IMR-90 (cell line): ENCODE measurements around the gene NTPCR. TPM values are rescaled to one million over a fixed set of nuclear protein-coding genes. Genes with fewer than 3 reads are reported as not detected.

Experiments used
- ATAC-seq: fragments of 200-7000 bp; cut with Tn5 transposase; 2 replicates; pipeline ENCODE4 v1.9.1; 2020; ENCODE audit warnings: low read depth, mild to moderate bottlenecking, moderate library complexity
- BruUV-seq: library from RNA; stranded (reverse); fragments of 400-500 nt; replicated peaks from 2 replicates; lab custom pipeline; 2021; lab: Mats Ljungman, UMichigan
- CTCF ChIA-PET: fragments of 300-600 bp; formaldehyde crosslinking; extraction: SDS; loops from one replicate; lab custom pipeline; 2021; ENCODE audit warnings: antibody characterized with exemption; lab: Yijun Ruan, JAX
- POLR2A ChIA-PET: fragments of 300-600 bp; sonication (Branson Sonifier 250); formaldehyde crosslinking; loops from one replicate; lab custom pipeline; 2022; ENCODE audit warnings: antibody characterized with exemption; ENCODE audit not compliant: unreplicated experiment; lab: Charles Lee
- DNase-seq: peaks from one replicate; pipeline ENCODE4 v3.0.0; 2013
- H2AFZ ChIP-seq: replicated peaks from 2 replicates; pipeline ENCODE3; 2013; ENCODE audit warnings: low read length, mild to moderate bottlenecking; ENCODE audit not compliant: poor library complexity
- H2AK5ac ChIP-seq: 2 replicates; pipeline ENCODE4 v1.6.1; 2013; ENCODE audit warnings: low read depth, low read length, inconsistent platforms
- H2AK9ac ChIP-seq: replicated peaks from 2 replicates; pipeline ENCODE3; 2013; ENCODE audit warnings: mild to moderate bottlenecking, low read depth, low read length, moderate library complexity; ENCODE audit not compliant: poor library complexity
- H2BK120ac ChIP-seq: 2 replicates; pipeline ENCODE4 v1.6.1; 2013; ENCODE audit warnings: low read depth, low read length, inconsistent platforms
- H2BK15ac ChIP-seq: 3 replicates; pipeline ENCODE4 v1.6.1; 2013; ENCODE audit warnings: low read depth, low read length, inconsistent platforms
- H2BK20ac ChIP-seq: 2 replicates; pipeline ENCODE4 v1.6.1; 2013; ENCODE audit warnings: low read depth, mild to moderate bottlenecking, inconsistent platforms, low read length, moderate library complexity
- H2BK5ac ChIP-seq: 2 replicates; pipeline ENCODE4 v1.6.1; 2013; ENCODE audit warnings: mild to moderate bottlenecking, low read depth, low read length, inconsistent platforms; ENCODE audit not compliant: poor library complexity, severe bottlenecking
- H3K14ac ChIP-seq: replicated peaks from 2 replicates; pipeline ENCODE4 v1.6.1; 2013; ENCODE audit warnings: low read depth, low read length, inconsistent platforms
- H3K18ac ChIP-seq: 2 replicates; pipeline ENCODE4 v1.6.1; 2013; ENCODE audit warnings: low read depth, low read length, control low read depth
- H3K23ac ChIP-seq: 2 replicates; pipeline ENCODE4 v1.6.1; 2013; ENCODE audit warnings: low read depth, low read length, inconsistent platforms
- H3K27ac ChIP-seq: 2 replicates; pipeline ENCODE4 v1.5.1; 2013; ENCODE audit warnings: mild to moderate bottlenecking, control low read depth, low read length; ENCODE audit not compliant: insufficient read depth
- H3K27me3 ChIP-seq: 2 replicates; pipeline ENCODE4 v1.6.1; 2013; ENCODE audit warnings: low read length; ENCODE audit not compliant: control insufficient read depth, insufficient read depth
- H3K36me3 ChIP-seq: 2 replicates; pipeline ENCODE4 v1.6.1; 2013; ENCODE audit warnings: low read length, mixed read lengths; ENCODE audit not compliant: control insufficient read depth, insufficient read depth
- H3K4ac ChIP-seq: 2 replicates; pipeline ENCODE4 v1.6.1; 2013; ENCODE audit warnings: low read depth, low read length, inconsistent platforms
- H3K4me1 ChIP-seq: 2 replicates; pipeline ENCODE4 v1.6.1; 2013; ENCODE audit warnings: low read length, mixed read lengths; ENCODE audit not compliant: control insufficient read depth, insufficient read depth
- H3K4me2 ChIP-seq: 2 replicates; pipeline ENCODE4 v1.6.1; 2013; ENCODE audit warnings: low read depth, mild to moderate bottlenecking, control low read depth, low read length, moderate library complexity
- H3K4me3 ChIP-seq: 2 replicates; pipeline ENCODE4 v1.5.1; 2013; ENCODE audit warnings: low read depth, mild to moderate bottlenecking, control low read depth, low read length, moderate library complexity; ENCODE audit not compliant: insufficient read depth
- H3K56ac ChIP-seq: 2 replicates; pipeline ENCODE4 v1.6.1; 2013; ENCODE audit warnings: low read length, inconsistent platforms; ENCODE audit not compliant: insufficient read depth; ENCODE audit errors: extremely low read depth
- H3K79me1 ChIP-seq, 2 experiments: 2 replicates each; pipeline ENCODE4 v1.6.1; 2013; ENCODE audit warnings: low read length in 2 of 2, inconsistent platforms in 1 of 2, low read depth in 1 of 2
- H3K9ac ChIP-seq: 2 replicates; pipeline ENCODE4 v1.6.1; 2013; ENCODE audit warnings: low read depth, low read length, control low read depth
- H3K9me1 ChIP-seq: 2 replicates; pipeline ENCODE4 v1.6.1; 2013; ENCODE audit warnings: low read length, inconsistent platforms; ENCODE audit not compliant: insufficient read depth
- H3K9me3 ChIP-seq: 2 replicates; pipeline ENCODE4 v1.6.1; 2013; ENCODE audit warnings: low read length; ENCODE audit not compliant: control insufficient read depth, insufficient read depth
- H4K20me1 ChIP-seq: 2 replicates; pipeline ENCODE4 v1.6.1; 2013; ENCODE audit warnings: low read length, inconsistent platforms; ENCODE audit not compliant: insufficient read depth
- H4K5ac ChIP-seq: 2 replicates; pipeline ENCODE4 v1.6.1; 2013; ENCODE audit warnings: mild to moderate bottlenecking, low read depth, low read length, control low read depth
- H4K8ac ChIP-seq, 2 experiments: 2 replicates each; pipeline ENCODE4 v1.6.1; 2013; ENCODE audit warnings: low read depth in 2 of 2, low read length in 2 of 2, control low read depth in 1 of 2, inconsistent platforms in 1 of 2
- H4K91ac ChIP-seq: 2 replicates; pipeline ENCODE4 v1.6.1; 2013; ENCODE audit warnings: low read depth, low read length, inconsistent platforms; ENCODE audit not compliant: insufficient read depth
- BHLHE40 ChIP-seq: fragments of 150-350 bp; IDR thresholded peaks from 2 replicates; pipeline ENCODE4 v1.6.1; 2016; ENCODE audit warnings: mild to moderate bottlenecking, low read depth, low read length
- CEBPB ChIP-seq: IDR thresholded peaks from 2 replicates; pipeline ENCODE4 v1.6.1; 2012; ENCODE audit warnings: low read depth, low read length, improper control_type of control experiment
- CHD1 ChIP-seq: IDR thresholded peaks from 2 replicates; pipeline ENCODE4 v1.6.1; 2012; ENCODE audit warnings: low read depth, low read length, improper control_type of control experiment
- CTCF ChIP-seq: conservative IDR thresholded peaks from 2 replicates; pipeline ENCODE4 v1.5.1; 2012; ENCODE audit warnings: mild to moderate bottlenecking, low read depth, low read length, improper control_type of control experiment
- FOS ChIP-seq: fragments of 150-350 bp; IDR thresholded peaks from 2 replicates; pipeline ENCODE4 v1.6.1; 2016; ENCODE audit warnings: low read depth, low read length
- MXI1 ChIP-seq: IDR thresholded peaks from 2 replicates; pipeline ENCODE4 v1.6.1; 2012; ENCODE audit warnings: low read depth, mild to moderate bottlenecking, low read length, moderate library complexity, borderline replicate concordance
- NFE2L2 ChIP-seq: fragments of 150-350 bp; IDR thresholded peaks from 2 replicates; pipeline ENCODE4 v1.6.1; 2016; ENCODE audit warnings: low read depth, mild to moderate bottlenecking, low read length
- POLR2A ChIP-seq: IDR thresholded peaks from 2 replicates; pipeline ENCODE4 v1.6.1; 2012; ENCODE audit warnings: mild to moderate bottlenecking, low read depth, low read length
- RAD21 ChIP-seq: IDR thresholded peaks from 2 replicates; pipeline ENCODE4 v1.6.1; 2012; ENCODE audit warnings: low read length, improper control_type of control experiment
- RCOR1 ChIP-seq: IDR thresholded peaks from 2 replicates; pipeline ENCODE4 v1.6.1; 2012; ENCODE audit warnings: mild to moderate bottlenecking, low read length, improper control_type of control experiment; ENCODE audit not compliant: insufficient replicate concordance
- RFX5 ChIP-seq: IDR thresholded peaks from 2 replicates; pipeline ENCODE4 v1.8.0; 2012; ENCODE audit warnings: low read depth, mild to moderate bottlenecking, low read length, moderate library complexity
- SMC3 ChIP-seq: fragments of 150-350 bp; IDR thresholded peaks from 2 replicates; pipeline ENCODE4 v1.6.1; 2016; ENCODE audit warnings: low read depth, mild to moderate bottlenecking, antibody characterized with exemption, low read length, moderate library complexity
- USF2 ChIP-seq: fragments of 150-350 bp; IDR thresholded peaks from 2 replicates; pipeline ENCODE4 v1.6.1; 2017; ENCODE audit warnings: mild to moderate bottlenecking, antibody characterized with exemption, low read length, low read depth
- WGBS, 2 experiments: methylation state at CpG; one replicate each; pipeline versions ENCODE4 v1.1.5 to v1.1.7; 2013; ENCODE audit warnings: missing lambda C conversion rate in 2 of 2; ENCODE audit not compliant: insufficient read length in 1 of 2; ENCODE audit errors: extremely low coverage in 2 of 2; 5-methylcytosine and 5-hydroxymethylcytosine counted together
- dilution Hi-C: fragments of 300-500 bp; cut with HindIII; formaldehyde crosslinking; loops from one replicate; pipeline ENCODE4 v1.14.3; 2018; ENCODE audit warnings: low sequenced_read_pairs; ENCODE audit not compliant: unreplicated experiment
- in situ Hi-C: fragments of 300-500 bp; cut with MboI; formaldehyde crosslinking; loops from 3 replicates; pipeline ENCODE4 v1.14.3; 2019; ENCODE audit warnings: low sequenced_read_pairs, inconsistent platforms, mixed read lengths
- intact Hi-C: fragments of 100-400 bp; cut with micrococcal nuclease; formaldehyde crosslinking; loops from 2 replicates; pipeline ENCODE4 v1.10.0; 2022
- polyA plus RNA-seq, 3 experiments: library from polyadenylated mRNA; depleted of rRNA; stranded (reverse); fragments of >200 nt; gene quantifications; 2 replicates each; pipeline ENCODE4 v1.2.3, GENCODE V29; 2012; ENCODE audit warnings: low replicate concordance in 1 of 3
- total RNA-seq: library from RNA; depleted of rRNA; stranded (reverse); fragments of >200 nt; gene quantifications from 2 replicates; pipeline ENCODE4 v1.2.3, GENCODE V29; 2012
- TF ChIP-seq, protein P1 (sequence below): fragments of 150-350 bp; IDR thresholded peaks from 2 replicates; pipeline ENCODE4 v1.6.1; 2016; ENCODE audit warnings: low read depth, mild to moderate bottlenecking, low read length, moderate library complexity, borderline replicate concordance

Gene NTPCR
- total and polyA plus RNA-seq, 2 of the 4 experiments (the other 2 are of a cell fraction): 13.3 to 16.5 TPM

DNA sequence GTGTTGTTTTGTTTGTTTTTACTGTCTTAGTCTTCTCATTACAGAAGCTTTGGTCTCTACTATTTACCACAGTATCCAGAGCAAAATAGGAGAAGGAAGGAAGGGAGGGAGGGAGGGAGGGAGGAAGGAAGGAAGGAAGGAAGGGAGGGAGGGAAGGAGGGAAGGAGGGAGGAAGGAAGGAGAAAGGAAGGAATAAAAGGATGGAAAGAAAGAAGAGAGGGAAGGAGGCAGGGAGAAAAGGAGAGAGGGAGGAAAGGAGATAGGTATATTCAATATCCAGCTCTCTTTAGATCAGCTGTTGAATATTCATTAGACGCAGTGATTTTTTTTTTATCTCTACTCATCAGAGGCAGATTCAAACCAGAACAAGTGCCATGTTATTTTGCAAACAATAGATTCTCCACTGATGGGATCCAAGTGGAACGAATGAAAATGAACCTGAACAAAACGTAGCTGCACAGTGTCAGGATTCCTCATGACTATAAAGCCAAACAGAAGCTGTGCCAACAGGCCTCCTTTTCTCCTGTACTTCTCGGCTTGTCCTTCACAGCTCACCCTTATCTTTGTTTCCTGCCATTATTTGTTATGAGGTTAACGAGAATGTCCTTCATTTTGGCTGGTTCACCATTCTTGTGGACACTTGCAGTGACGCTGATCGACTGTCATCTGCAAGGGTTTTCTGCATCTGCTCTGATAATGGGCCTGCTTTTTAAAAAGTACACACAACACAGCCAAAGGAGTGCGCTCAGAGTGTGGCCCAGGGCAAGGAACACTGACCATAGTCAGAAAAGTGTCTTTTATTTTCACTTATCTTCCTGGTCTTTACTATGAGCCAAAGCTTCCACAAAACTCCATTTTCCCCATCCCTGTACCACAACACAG, 7.8 kb upstream of the NTPCR start:
- no peak overlapping the region for H4K8ac ChIP-seq
- no peaks in the 10 kb centered on the region for H3K9me1 ChIP-seq
- H3K9me3 ChIP-seq: no peaks in the 10 kb centered on the region; the same call in 1 of the 2 replicates
- H3K4me1 ChIP-seq: peaks cover 2% of the 10 kb centered on the region; the same call in 1 of the 2 replicates
- no peaks in the 10 kb centered on the region; the same call in 1 of the 2 replicates for H3K27me3 ChIP-seq
- ATAC-seq (no peak), DNase-seq (no peak)
- no peak overlapping the region for H3K4ac ChIP-seq
- H3K23ac ChIP-seq: no peak overlapping the region
- no peak overlapping the region for H2BK5ac ChIP-seq
- H2AK5ac ChIP-seq: no peak overlapping the region
- in situ Hi-C loops: loop anchor here (10.0 kb wide), 1 partner anchor 308 kb away; the partner anchor contains the start of gene SIPA1L2
- BruUV-seq: no TSS peak
- no peak overlapping the region for H3K56ac ChIP-seq
- no CpG with 5 or more reads among the region's 8 CpGs for WGBS, 2 experiments
- POLR2A ChIA-PET: no interaction called here
- H2BK120ac ChIP-seq: no peak overlapping the region
- H4K5ac ChIP-seq: no peak overlapping the region
- H2BK20ac ChIP-seq: no peak overlapping the region
- peak overlapping the region; percentile 18 for H2AFZ ChIP-seq
- no peak overlapping the region for H3K27ac ChIP-seq
- no peak overlapping the region for H4K91ac ChIP-seq
- no peak overlapping the region for H3K9ac ChIP-seq
- no peak overlapping the region for H3K18ac ChIP-seq
- no peaks in the 10 kb centered on the region for H4K20me1 ChIP-seq
- CTCF ChIA-PET: no interaction called here
- H2BK15ac ChIP-seq: no peak overlapping the region
- H3K4me2 ChIP-seq: no peak overlapping the region
- dilution Hi-C loops: loop anchor here (25.0 kb wide), 1 partner anchor 105 kb away; no protein-coding TSS in a partner anchor
- H3K14ac ChIP-seq: no peak overlapping the region
- no peak overlapping the region for H2AK9ac ChIP-seq
- no peaks in the 10 kb centered on the region for H3K79me1 ChIP-seq
- intact Hi-C loops: no loop called here
- no peaks in the 10 kb centered on the region for H3K36me3 ChIP-seq
- no peak overlapping the region for H3K4me3 ChIP-seq
- TF ChIP-seq NFE2L2 (no peak), SMC3 (no peak), RAD21 (no peak), FOS (no peak), CTCF (no peak), RCOR1 (no peak), RFX5 (no peak), BHLHE40 (no peak), USF2 (no peak), MXI1 (no peak), POLR2A (no peak), CHD1 (no peak), CEBPB (no peak)
- TF ChIP-seq, protein P1, sequence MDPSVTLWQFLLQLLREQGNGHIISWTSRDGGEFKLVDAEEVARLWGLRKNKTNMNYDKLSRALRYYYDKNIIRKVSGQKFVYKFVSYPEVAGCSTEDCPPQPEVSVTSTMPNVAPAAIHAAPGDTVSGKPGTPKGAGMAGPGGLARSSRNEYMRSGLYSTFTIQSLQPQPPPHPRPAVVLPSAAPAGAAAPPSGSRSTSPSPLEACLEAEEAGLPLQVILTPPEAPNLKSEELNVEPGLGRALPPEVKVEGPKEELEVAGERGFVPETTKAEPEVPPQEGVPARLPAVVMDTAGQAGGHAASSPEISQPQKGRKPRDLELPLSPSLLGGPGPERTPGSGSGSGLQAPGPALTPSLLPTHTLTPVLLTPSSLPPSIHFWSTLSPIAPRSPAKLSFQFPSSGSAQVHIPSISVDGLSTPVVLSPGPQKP: no peak
